ENCODE measurements around the gene NRP1.

The NRP1 gene

DNA sequence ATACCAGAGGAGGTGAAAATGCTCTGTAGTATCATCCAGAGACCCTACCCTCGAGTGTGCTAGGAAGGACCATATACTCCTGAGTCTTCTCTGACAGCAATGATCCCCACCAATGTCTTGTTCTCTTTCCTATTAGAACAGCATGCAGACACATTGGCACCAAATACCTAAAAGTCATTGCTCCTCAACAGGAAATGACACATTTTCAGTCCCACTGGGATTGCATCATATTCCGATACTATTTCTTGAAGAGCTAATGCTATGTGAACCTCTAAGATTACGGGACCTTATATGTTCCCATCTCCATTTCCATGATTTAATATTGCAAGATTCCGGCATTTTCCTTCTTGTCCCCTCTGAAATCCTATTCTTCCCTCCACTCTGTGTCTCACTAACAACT is 177.4 kb downstream of the NRP1 start:
- Histone ChIP-seq H3K4me2 (ENCODE audit: low read length) (no peak overlapping the region), H3K27ac (no peak overlapping the region), H3K9ac (no peak overlapping the region), H2AFZ (no peak overlapping the region), H3K4me3 (ENCODE audit: low read depth, low read length) (no peak overlapping the region), H3K9me3 (ENCODE audit: control insufficient read depth, low read length) (no peaks in the 10 kb centered on the region), H3K27me3 (ENCODE audit: control insufficient read depth, insufficient read depth, low read length) (no peaks in the 10 kb centered on the region), H3K36me3 (ENCODE audit: control insufficient read depth, insufficient read depth, low read length) (no peaks in the 10 kb centered on the region), H3K79me2 (no peaks in the 10 kb centered on the region), H3K4me1 (no peaks in the 10 kb centered on the region)
- TF ChIP-seq, protein P1, sequence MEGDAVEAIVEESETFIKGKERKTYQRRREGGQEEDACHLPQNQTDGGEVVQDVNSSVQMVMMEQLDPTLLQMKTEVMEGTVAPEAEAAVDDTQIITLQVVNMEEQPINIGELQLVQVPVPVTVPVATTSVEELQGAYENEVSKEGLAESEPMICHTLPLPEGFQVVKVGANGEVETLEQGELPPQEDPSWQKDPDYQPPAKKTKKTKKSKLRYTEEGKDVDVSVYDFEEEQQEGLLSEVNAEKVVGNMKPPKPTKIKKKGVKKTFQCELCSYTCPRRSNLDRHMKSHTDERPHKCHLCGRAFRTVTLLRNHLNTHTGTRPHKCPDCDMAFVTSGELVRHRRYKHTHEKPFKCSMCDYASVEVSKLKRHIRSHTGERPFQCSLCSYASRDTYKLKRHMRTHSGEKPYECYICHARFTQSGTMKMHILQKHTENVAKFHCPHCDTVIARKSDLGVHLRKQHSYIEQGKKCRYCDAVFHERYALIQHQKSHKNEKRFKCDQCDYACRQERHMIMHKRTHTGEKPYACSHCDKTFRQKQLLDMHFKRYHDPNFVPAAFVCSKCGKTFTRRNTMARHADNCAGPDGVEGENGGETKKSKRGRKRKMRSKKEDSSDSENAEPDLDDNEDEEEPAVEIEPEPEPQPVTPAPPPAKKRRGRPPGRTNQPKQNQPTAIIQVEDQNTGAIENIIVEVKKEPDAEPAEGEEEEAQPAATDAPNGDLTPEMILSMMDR (IDR thresholded peaks at IDR 0.05) = no peak

DNA sequence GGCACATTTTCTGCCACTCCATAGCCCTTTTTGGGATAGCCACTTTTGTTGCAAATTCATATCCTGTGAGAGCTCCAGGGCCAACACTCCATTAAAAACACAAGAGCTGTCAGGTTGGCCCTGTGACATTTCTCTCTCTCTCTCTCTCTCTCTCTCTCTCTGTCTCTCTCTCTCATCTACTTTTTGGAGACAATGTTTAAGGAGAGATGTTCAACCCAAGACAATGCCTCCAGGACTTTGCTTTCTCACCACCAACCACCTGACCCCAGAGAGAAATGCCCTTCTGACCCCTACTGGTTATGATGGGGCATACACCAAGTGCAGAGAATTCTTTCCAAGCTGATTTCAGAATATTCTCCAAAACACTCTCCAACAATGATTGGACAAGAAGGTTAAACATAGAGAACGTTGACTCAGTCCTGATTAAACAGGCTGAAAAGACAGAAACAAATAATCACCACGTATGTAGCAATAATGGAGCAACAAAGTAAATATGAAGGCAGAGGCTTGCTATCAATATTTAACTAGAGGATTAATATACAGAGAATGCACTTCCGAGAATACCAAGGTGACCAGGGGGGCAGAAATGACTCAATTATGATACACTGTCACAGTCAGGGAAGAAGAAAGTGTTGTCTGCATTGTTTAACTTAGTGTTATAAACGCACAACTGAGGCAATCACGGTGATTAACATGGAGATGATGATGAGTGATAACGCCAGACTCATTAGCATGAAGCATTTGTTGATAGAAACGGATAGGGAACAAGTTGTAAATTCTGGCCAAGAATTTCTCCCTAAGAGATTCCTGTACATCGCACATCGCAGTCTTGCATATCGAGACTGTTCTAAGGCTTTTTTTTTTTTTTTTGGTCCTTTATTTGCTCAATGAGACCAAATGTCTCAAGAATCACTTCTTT is 178.5 kb downstream of the NRP1 start:
- no peaks in the 10 kb centered on the region for H3K79me2 ChIP-seq
- no peak overlapping the region for H3K4me3 ChIP-seq (ENCODE audit: low read depth, low read length)
- H3K9ac ChIP-seq = no peak overlapping the region
- no peaks in the 10 kb centered on the region for H3K9me3 ChIP-seq (ENCODE audit: control insufficient read depth, low read length)
- no peak overlapping the region for H3K27ac ChIP-seq
- TF ChIP-seq, protein P1 (IDR thresholded peaks at IDR 0.05) = no peak
- H2AFZ ChIP-seq = no peak overlapping the region
- H3K4me2 ChIP-seq (ENCODE audit: low read length) = no peak overlapping the region
- H3K27me3 ChIP-seq (ENCODE audit: control insufficient read depth, insufficient read depth, low read length) = no peaks in the 10 kb centered on the region
- H3K4me1 ChIP-seq = no peaks in the 10 kb centered on the region
- no peaks in the 10 kb centered on the region for H3K36me3 ChIP-seq (ENCODE audit: control insufficient read depth, insufficient read depth, low read length)

DNA sequence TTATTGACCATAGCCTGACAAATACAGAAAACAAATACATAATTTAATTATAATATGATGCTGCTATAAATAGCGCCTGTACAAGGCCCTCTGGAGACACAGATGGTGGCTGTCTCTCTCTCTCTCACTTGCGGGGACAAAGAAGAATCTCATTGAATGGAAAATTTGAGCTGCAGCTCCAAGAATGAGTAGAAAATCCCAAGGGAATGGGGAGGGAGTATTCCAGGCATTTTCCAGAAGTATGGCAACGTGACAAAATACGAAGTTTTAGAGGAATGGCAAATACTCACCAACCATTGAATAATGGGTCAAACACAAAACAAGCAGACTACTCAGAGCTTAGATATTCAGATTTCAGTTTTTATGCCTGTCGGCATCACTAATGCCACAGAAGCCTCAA is 179.9 kb downstream of the NRP1 start:
- H3K79me2 ChIP-seq = no peaks in the 10 kb centered on the region
- H3K9ac ChIP-seq = no peak overlapping the region
- H3K36me3 ChIP-seq (ENCODE audit: control insufficient read depth, insufficient read depth, low read length) = no peaks in the 10 kb centered on the region
- no peaks in the 10 kb centered on the region for H3K4me1 ChIP-seq
- TF ChIP-seq, protein P1 (IDR thresholded peaks at IDR 0.05) = no peak
- H2AFZ ChIP-seq = no peak overlapping the region
- H3K4me3 ChIP-seq (ENCODE audit: low read depth, low read length) = no peak overlapping the region
- H3K27ac ChIP-seq = no peak overlapping the region
- H3K27me3 ChIP-seq (ENCODE audit: control insufficient read depth, insufficient read depth, low read length) = no peaks in the 10 kb centered on the region
- no peaks in the 10 kb centered on the region for H3K9me3 ChIP-seq (ENCODE audit: control insufficient read depth, low read length)
- no peak overlapping the region for H3K4me2 ChIP-seq (ENCODE audit: low read length)

DNA sequence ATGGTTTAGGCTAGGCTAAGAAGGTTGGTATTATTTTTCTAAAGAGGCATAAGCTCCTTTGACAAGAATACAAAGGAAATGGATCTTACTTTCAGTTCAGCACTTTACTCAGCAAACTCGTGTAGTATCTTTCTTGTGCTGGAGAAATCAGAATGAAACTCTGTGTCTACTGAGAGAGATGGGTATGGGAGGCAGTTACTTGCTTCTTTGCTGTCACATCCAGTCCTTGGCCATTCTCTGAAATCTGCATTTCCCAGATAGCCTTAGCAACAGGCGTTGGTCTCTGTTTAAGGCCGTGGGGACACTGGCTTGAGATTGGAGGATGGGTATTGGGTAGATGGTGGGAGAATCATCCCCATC is 180.5 kb downstream of the NRP1 start:
- no peak overlapping the region for H3K4me3 ChIP-seq (ENCODE audit: low read depth, low read length)
- no peaks in the 10 kb centered on the region for H3K27me3 ChIP-seq (ENCODE audit: control insufficient read depth, insufficient read depth, low read length)
- no peak overlapping the region for H3K27ac ChIP-seq
- no peaks in the 10 kb centered on the region for H3K36me3 ChIP-seq (ENCODE audit: control insufficient read depth, insufficient read depth, low read length)
- no peak overlapping the region for H3K9ac ChIP-seq
- H3K9me3 ChIP-seq (ENCODE audit: control insufficient read depth, low read length) = no peaks in the 10 kb centered on the region
- H3K79me2 ChIP-seq = no peaks in the 10 kb centered on the region
- H3K4me1 ChIP-seq = no peaks in the 10 kb centered on the region
- TF ChIP-seq, protein P1 (IDR thresholded peaks at IDR 0.05) = no peak
- no peak overlapping the region for H2AFZ ChIP-seq
- no peak overlapping the region for H3K4me2 ChIP-seq (ENCODE audit: low read length)

All from parathyroid adenoma (tissue), 2 donors.